ENCODE results near the gene CYP4A11. TPM values are rescaled to one million over a fixed set of nuclear protein-coding genes. Genes with fewer than 3 reads are reported as not detected.
"Not testable (repeated sequence)": the region's sequence is repeated elsewhere in the genome, so short reads cannot be mapped to it uniquely, and the experiment has no call there.

CYP4A11 gene
- total RNA-seq, 1 experiment from 2014 or later = 0.11 TPM

GRCh38 chr1:46948629-46949416, 7.5 kb upstream of the CYP4A11 start (continued):
- TF ChIP-seq ZMAT4 (CRISPR knock-in tag; IDR thresholded peaks at IDR 0.05) = no peak
- no peak for TF ChIP-seq PRDM15 (CRISPR knock-in tag; IDR thresholded peaks at IDR 0.05)
- TF ChIP-seq MLX (CRISPR knock-in tag; IDR thresholded peaks at IDR 0.05) = no peak
- TF ChIP-seq ATF3 (CRISPR knock-in tag; conservative IDR thresholded peaks at IDR 0.05) = no peak
- no peak for TF ChIP-seq ARID4B (CRISPR knock-in tag; IDR thresholded peaks at IDR 0.05; ENCODE audit: borderline replicate concordance)

GRCh38 chr1:46947706-46948105, 6.4 kb upstream of the CYP4A11 start:
- not testable (repeated sequence) for H3K4me3 Mint-ChIP-seq

GRCh38 chr1:46942086-46942485, 810 bp upstream of the CYP4A11 start:
- Mint-ChIP-seq H3K4me1 (peaks cover 7% of the 10 kb centered on the region), H3K4me3 (no peak overlapping the region), H3K9me3 (no peaks in the 10 kb centered on the region), H3K27me3 (ENCODE audit: low read depth) (peaks cover 40% of the 10 kb centered on the region), H3K36me3 (no peaks in the 10 kb centered on the region), H3K27ac (no peak overlapping the region)
- DNase-seq (ENCODE audit: low spot score) (no peak), ATAC-seq (no peak)
- ChIA-PET CTCF (no interaction called here), POLR2A (no interaction called here)
- TF ChIP-seq CBFB (CRISPR knock-in tag; IDR thresholded peaks at IDR 0.05; ENCODE audit: low read depth) = no peak
- no peak for TF ChIP-seq ATF1 (CRISPR knock-in tag; IDR thresholded peaks at IDR 0.05)
- TF ChIP-seq ZNF532 (CRISPR knock-in tag; IDR thresholded peaks at IDR 0.05; ENCODE audit: borderline replicate concordance) = no peak
- no peak for TF ChIP-seq GTF2I (CRISPR knock-in tag; conservative IDR thresholded peaks at IDR 0.05)
- TF ChIP-seq ZNF219 (CRISPR knock-in tag; IDR thresholded peaks at IDR 0.05; ENCODE audit: borderline replicate concordance) = no peak
- no peak for TF ChIP-seq ZNF281 (CRISPR knock-in tag; IDR thresholded peaks at IDR 0.05)
- TF ChIP-seq ZNF396 (CRISPR knock-in tag; IDR thresholded peaks at IDR 0.05; ENCODE audit: borderline replicate concordance) = no peak

More at GRCh38 chr1:46947706-46948105, 6.4 kb upstream of the CYP4A11 start:
- H3K9me3 Mint-ChIP-seq; H3K27ac Mint-ChIP-seq; ATAC-seq; CTCF ChIA-PET; DNase-seq (ENCODE audit: low spot score); H3K36me3 Mint-ChIP-seq; POLR2A ChIA-PET: not testable (repeated sequence)
- peaks cover 60% of the 10 kb centered on the region for H3K27me3 Mint-ChIP-seq (ENCODE audit: low read depth)
- peaks cover 25% of the 10 kb centered on the region for H3K4me1 Mint-ChIP-seq

Data from WTC11 (cell line).